ENCODE data around the gene TREML1. TPM values are rescaled to one million over a fixed set of nuclear protein-coding genes. Genes with fewer than 3 reads are reported as not detected.

Gene TREML1
- total RNA-seq, 6 experiments from 2014 or later, result not detected

DNA sequence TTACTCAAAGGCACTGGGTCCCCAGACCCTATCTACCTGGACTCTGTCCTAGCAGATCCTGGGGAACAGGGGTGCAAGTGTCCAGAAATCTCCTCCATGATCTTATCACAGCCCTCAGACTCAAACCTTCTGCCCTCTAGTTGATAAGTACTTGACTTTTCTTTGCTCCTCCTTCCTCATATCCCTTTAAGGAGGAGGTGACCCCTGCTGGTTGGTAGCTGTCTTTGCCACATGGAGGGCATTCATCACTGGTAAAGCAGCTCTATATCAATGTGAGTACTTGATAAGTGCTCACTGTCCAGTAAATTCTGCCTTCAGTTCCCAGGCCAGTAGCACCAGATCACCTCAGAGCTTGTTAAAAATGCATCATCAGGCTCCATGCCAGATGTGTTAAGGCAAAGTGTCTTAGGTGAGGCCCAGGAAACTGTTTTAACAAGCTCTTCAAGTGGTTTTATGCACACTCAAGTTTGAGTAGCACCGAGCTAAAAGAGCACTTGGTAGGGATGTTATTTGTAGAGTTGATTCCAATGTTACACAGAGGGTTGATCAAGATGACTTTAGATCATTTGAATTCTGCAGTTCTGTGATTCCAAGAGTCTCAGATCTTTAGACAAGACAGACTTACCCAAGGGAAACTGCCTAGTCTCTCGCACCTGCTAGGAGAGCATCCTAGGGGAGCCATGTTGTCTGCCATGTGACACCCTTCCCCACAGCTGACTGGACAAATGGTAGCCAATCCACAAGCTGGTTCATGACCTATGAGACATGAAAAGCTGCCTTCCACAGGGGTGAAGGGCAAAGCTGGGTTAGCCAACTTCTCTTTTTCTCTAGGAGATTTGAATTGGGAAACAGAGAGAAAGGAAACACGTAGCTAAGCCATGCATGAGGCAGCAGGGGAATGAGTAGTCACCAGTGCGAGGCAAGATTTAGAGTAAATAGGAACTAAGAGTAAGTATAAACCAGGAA lies 28.2 kb upstream of the TREML1 start:
- Mint-ChIP-seq H3K4me1 (ENCODE audit: low read depth) (no peaks in the 10 kb centered on the region), H3K4me3 (no peak overlapping the region), H3K9me3 (no peaks in the 10 kb centered on the region), H3K27me3 (ENCODE audit: insufficient read depth) (peaks cover 30% of the 10 kb centered on the region), H3K36me3 (ENCODE audit: low read depth) (no peaks in the 10 kb centered on the region), H3K27ac (no peak overlapping the region)
- TF ChIP-seq, protein P1, sequence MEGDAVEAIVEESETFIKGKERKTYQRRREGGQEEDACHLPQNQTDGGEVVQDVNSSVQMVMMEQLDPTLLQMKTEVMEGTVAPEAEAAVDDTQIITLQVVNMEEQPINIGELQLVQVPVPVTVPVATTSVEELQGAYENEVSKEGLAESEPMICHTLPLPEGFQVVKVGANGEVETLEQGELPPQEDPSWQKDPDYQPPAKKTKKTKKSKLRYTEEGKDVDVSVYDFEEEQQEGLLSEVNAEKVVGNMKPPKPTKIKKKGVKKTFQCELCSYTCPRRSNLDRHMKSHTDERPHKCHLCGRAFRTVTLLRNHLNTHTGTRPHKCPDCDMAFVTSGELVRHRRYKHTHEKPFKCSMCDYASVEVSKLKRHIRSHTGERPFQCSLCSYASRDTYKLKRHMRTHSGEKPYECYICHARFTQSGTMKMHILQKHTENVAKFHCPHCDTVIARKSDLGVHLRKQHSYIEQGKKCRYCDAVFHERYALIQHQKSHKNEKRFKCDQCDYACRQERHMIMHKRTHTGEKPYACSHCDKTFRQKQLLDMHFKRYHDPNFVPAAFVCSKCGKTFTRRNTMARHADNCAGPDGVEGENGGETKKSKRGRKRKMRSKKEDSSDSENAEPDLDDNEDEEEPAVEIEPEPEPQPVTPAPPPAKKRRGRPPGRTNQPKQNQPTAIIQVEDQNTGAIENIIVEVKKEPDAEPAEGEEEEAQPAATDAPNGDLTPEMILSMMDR (IDR thresholded peaks at IDR 0.05), result peak; percentile 78
- peak; percentile 66 for DNase-seq

DNA sequence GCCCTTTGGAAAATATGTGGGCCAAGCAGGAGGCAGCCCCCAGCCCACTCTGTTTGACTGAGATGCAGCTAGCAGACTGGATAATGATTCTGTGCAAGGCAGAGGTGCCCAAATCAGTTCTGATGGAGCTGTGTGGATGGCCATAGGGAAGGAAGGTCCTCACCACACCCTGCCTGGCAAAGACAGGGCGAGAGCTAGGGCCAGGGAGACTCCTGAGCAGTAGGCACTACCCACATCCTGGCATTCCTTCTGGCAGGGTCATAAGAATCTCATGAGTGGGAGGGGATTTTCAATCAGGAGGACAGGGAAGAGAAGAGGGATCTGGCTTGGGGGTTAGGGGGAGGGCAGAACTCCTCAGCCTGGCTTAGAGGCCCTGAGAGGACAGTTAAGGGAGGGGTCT lies 27.4 kb upstream of the TREML1 start:
- TF ChIP-seq, protein P1 (IDR thresholded peaks at IDR 0.05), result no peak
- H3K36me3 Mint-ChIP-seq (ENCODE audit: low read depth), result no peaks in the 10 kb centered on the region

DNA sequence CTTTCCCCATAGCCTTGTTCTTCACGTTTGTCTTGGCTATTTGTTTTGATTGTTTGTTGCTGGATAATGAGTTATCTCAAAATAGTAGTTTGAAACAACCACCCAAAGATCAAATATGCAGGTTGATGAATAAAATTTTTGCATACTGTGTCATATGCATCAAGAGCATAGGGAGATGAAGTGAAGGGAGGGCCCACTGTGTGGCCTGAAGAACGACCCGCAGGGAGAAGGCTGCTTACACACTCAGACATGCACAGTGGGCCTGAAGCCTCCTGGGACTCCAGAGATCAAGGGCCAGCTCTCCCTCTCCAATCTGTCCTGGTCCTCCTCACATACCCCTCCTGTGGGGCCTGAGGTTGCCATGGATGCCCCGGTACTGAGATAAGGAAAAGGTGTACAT lies 25.0 kb upstream of the TREML1 start:
- Mint-ChIP-seq H3K27me3 (ENCODE audit: insufficient read depth) (peaks cover 21% of the 10 kb centered on the region), H3K4me1 (ENCODE audit: low read depth) (no peaks in the 10 kb centered on the region), H3K9me3 (no peaks in the 10 kb centered on the region), H3K27ac (no peak overlapping the region), H3K4me3 (no peak overlapping the region), H3K36me3 (ENCODE audit: low read depth) (no peaks in the 10 kb centered on the region)
- DNase-seq, result no peak
- TF ChIP-seq, protein P1 (IDR thresholded peaks at IDR 0.05), result no peak

More for the DNA sequence above, 27.4 kb upstream of the TREML1 start:
- H3K9me3 Mint-ChIP-seq, result no peaks in the 10 kb centered on the region
- H3K4me1 Mint-ChIP-seq (ENCODE audit: low read depth), result no peaks in the 10 kb centered on the region
- peaks cover 32% of the 10 kb centered on the region for H3K27me3 Mint-ChIP-seq (ENCODE audit: insufficient read depth)
- no peak overlapping the region for H3K4me3 Mint-ChIP-seq
- H3K27ac Mint-ChIP-seq, result no peak overlapping the region
- DNase-seq, result no peak

DNA sequence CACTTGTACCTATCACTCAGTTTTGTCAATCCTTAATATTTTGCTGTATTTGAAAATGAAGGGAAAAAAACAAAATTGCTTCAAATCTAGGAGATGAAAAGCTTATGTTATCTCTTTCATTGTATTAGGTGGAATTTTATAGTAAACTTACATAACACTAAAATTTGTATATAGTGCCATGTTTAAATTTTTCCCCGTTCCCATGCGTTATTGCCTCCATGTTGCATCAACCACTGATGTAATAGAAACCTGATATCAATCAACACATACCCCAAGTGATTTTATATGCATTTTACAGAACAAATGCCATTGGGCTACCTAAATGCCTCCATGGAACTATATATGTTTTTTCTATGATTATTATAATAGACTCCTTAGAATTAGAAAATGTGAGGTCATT lies 23.5 kb upstream of the TREML1 start:
- no peak for DNase-seq
- no peaks in the 10 kb centered on the region for H3K4me1 Mint-ChIP-seq (ENCODE audit: low read depth)

DNA sequence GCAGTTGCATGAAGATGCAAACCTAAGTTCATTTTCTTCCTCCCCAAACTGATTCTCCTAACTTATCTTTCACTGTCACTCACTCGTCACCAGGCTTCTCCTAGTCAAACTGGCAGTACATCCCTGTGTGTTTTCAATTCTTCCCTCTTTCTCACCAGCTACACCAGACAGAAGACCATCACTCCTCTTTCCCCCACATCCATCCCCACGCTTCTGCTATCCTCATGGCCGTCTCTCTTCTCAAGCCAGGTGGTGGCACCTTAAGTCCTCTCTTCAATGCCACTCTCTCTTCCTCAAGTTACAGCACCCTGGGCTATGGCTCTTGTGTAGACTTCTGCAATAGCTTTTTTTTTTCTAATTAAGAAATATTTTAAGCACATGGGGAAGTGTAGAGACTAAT lies 23.1 kb upstream of the TREML1 start:
- no peak for DNase-seq
- Mint-ChIP-seq H3K4me3 (no peak overlapping the region), H3K4me1 (ENCODE audit: low read depth) (no peaks in the 10 kb centered on the region), H3K27ac (no peak overlapping the region), H3K27me3 (ENCODE audit: insufficient read depth) (peaks cover 21% of the 10 kb centered on the region), H3K9me3 (no peaks in the 10 kb centered on the region), H3K36me3 (ENCODE audit: low read depth) (no peaks in the 10 kb centered on the region)
- TF ChIP-seq, protein P1 (IDR thresholded peaks at IDR 0.05), result no peak

More for the DNA sequence above, 23.5 kb upstream of the TREML1 start:
- Mint-ChIP-seq H3K9me3 (no peaks in the 10 kb centered on the region), H3K27ac (no peak overlapping the region), H3K27me3 (ENCODE audit: insufficient read depth) (peaks cover 22% of the 10 kb centered on the region), H3K36me3 (ENCODE audit: low read depth) (no peaks in the 10 kb centered on the region), H3K4me3 (no peak overlapping the region)
- TF ChIP-seq, protein P1 (IDR thresholded peaks at IDR 0.05), result no peak
